ENCODE measurements around the gene CD58.

DNA sequence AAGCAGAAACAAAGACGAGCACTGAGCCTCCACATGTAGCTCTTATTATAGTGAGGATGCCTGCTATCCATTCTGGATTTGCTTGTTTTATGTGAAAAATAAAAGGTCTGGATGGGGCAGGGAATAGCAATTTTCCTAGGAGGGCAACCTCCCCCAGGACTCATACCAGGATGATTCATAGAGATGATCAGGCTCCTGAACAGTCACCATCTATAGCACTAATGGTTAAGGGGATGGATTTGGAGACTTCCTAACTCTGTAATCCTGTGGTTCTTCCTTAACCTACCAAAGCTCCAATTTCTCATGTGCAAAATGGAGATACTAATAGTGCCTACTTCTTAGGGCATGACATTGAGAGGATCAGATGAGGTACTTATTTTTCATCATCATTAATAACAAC, 34.5 kb upstream of the CD58 start:
- TF ChIP-seq CTCF (IDR thresholded peaks at IDR 0.05) (no peak), TEAD4 (IDR thresholded peaks at IDR 0.05; ENCODE audit: borderline replicate concordance, insufficient read depth) (no peak), GABPA (IDR thresholded peaks at IDR 0.05; ENCODE audit: low read depth) (no peak), TAF1 (IDR thresholded peaks at IDR 0.05; ENCODE audit: borderline replicate concordance, low read depth, low read length) (no peak), FOXJ3 (CRISPR knock-in tag; IDR thresholded peaks at IDR 0.05) (no peak), MAX (IDR thresholded peaks at IDR 0.05; ENCODE audit: low read depth) (no peak), TCF12 (IDR thresholded peaks at IDR 0.05) (no peak), RXRA (IDR thresholded peaks at IDR 0.05; ENCODE audit: borderline replicate concordance, low read depth) (no peak), MEF2A (IDR thresholded peaks at IDR 0.05; ENCODE audit: borderline replicate concordance, low read depth) (no peak), RAD21 (IDR thresholded peaks at IDR 0.05; ENCODE audit: low read length) (no peak), EP300 (IDR thresholded peaks at IDR 0.05; ENCODE audit: borderline replicate concordance in 1 of 2, low read depth in 1 of 2, low read length in 1 of 2) (no peak), POLR2AphosphoS5 (IDR thresholded peaks at IDR 0.05; ENCODE audit: low read depth, low read length) (no peak)
- TF ChIP-seq, protein P1, sequence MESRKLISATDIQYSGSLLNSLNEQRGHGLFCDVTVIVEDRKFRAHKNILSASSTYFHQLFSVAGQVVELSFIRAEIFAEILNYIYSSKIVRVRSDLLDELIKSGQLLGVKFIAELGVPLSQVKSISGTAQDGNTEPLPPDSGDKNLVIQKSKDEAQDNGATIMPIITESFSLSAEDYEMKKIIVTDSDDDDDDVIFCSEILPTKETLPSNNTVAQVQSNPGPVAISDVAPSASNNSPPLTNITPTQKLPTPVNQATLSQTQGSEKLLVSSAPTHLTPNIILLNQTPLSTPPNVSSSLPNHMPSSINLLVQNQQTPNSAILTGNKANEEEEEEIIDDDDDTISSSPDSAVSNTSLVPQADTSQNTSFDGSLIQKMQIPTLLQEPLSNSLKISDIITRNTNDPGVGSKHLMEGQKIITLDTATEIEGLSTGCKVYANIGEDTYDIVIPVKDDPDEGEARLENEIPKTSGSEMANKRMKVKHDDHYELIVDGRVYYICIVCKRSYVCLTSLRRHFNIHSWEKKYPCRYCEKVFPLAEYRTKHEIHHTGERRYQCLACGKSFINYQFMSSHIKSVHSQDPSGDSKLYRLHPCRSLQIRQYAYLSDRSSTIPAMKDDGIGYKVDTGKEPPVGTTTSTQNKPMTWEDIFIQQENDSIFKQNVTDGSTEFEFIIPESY (IDR thresholded peaks at IDR 0.05; ENCODE audit: borderline replicate concordance, low read depth), result no peak
